GM20000 (cell line): ENCODE results near the gene GCK.

Experiments
- DNase-seq: peaks from one replicate; pipeline ENCODE4 v3.0.0; 2012; ENCODE audit warnings: low spot score
- TF ChIP-seq, protein P1 (sequence below): IDR thresholded peaks from 2 replicates; pipeline ENCODE4 v1.5.1; 2012; ENCODE audit warnings: mild to moderate bottlenecking, control low read depth; ENCODE audit errors: extremely low read depth, missing control alignments

Gene GCK

DNA sequence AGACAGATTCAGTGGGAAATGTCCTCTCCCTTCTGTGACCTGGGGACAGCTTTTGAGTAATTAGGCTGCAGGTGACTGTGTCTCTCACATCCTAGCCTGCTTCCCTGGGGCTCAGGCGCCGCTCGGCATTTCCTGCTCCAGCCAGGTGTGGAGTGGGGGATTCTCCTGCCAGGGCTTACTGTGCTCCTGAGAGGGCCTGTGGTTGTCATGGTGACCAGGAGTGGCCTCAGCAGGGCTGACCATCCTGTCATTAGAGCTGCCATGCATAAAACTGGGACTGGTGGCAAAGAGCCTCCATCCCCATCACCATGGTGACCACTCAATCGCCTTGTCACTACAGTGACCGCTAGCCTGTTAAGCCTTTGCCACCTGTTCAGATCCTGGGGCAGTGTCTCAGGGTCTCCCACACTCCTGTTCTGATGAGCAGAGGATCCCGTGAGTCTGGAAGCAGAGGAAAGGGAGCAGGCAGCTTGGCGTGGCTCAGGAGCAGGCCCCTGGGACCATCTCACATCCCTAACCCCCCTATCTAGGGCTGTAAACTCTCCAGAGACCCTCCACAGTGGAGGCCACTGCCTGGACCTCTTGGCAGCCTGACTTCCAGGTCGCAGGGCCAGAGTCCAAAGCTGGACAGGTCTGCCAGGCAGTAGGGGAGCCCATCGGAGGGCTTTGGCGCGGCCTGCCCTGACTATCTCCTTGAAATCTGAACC lies at the start of gene GCK:
Gene GCK, minus strand, starts transcription at position 154 of the 707 bp plus-strand sequence. CDS start 486 bp downstream, outside the sequence.
- DNase-seq: no peak
- TF ChIP-seq, protein P1, sequence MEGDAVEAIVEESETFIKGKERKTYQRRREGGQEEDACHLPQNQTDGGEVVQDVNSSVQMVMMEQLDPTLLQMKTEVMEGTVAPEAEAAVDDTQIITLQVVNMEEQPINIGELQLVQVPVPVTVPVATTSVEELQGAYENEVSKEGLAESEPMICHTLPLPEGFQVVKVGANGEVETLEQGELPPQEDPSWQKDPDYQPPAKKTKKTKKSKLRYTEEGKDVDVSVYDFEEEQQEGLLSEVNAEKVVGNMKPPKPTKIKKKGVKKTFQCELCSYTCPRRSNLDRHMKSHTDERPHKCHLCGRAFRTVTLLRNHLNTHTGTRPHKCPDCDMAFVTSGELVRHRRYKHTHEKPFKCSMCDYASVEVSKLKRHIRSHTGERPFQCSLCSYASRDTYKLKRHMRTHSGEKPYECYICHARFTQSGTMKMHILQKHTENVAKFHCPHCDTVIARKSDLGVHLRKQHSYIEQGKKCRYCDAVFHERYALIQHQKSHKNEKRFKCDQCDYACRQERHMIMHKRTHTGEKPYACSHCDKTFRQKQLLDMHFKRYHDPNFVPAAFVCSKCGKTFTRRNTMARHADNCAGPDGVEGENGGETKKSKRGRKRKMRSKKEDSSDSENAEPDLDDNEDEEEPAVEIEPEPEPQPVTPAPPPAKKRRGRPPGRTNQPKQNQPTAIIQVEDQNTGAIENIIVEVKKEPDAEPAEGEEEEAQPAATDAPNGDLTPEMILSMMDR: no peak

DNA sequence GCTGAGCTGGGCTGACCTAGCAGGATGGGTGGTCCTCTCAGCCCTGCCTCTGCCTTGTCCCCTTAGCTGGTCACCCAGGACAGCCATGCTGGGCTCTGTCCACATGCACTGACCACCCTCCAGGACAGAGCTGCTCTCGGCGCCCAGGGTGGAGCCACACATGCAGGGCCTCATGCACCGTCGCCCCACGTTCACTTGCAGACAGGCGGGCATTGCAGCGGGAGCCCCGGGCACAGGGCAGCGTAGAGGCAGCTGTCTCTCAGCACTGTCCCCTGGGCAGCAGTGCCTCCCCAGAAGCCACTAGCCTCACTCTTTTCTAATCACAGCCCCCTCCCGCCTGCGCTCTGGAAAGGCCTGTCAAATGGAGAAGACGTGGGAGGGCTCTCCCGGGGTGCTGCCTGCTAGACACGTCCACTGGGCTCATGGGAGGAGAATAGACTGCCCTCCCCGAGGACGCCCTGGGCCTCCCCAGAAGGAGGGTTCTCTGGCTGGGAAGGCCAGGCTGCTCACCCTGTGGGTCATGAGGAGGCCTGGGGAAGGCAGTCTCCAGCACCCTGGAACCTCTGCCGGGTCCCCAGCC lies 49.0 kb upstream of the GCK start:
- DNase-seq: no peak
- TF ChIP-seq, protein P1: no peak

DNA sequence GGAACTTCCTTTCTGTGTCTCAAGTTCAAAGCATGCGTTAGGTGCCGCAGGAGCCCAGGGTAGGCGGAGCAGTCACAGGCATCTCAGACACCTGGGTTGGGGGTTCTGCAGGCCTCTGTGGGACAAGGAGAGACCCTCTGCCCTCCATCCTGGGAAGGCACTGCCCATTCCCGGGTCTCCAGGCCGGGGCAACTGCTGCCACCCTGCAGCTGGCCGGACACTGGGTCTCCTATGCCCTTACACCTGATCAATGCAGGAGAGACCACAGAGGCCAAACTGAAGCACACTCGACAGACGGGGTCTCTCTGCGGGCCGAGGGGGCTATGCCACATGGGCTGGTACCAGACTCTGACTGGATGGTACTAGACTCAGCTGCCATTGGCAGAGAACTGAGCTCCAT lies 48.5 kb upstream of the GCK start:
- DNase-seq: no peak
- TF ChIP-seq, protein P1: no peak

DNA sequence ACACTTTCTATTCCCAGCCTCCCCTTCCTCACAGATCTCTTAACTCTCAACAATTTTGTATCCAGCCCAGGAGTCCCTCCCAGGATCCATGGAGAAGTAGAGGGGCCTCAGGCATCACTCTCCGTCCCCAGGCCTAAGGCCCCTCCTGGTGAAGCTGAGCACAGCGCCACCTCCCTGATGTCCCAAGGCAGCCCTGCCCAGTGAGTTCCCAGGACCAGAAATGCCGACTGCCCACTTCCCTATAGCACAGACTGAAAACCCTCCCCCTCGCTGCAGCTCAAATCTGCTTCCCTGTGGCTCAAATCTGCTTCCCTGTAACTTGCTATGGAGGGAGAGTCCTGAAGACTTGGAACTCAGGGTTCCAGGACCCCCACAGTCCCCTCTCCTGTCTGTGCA lies 47.1 kb upstream of the GCK start:
- no peak for DNase-seq
- TF ChIP-seq, protein P1: no peak

DNA sequence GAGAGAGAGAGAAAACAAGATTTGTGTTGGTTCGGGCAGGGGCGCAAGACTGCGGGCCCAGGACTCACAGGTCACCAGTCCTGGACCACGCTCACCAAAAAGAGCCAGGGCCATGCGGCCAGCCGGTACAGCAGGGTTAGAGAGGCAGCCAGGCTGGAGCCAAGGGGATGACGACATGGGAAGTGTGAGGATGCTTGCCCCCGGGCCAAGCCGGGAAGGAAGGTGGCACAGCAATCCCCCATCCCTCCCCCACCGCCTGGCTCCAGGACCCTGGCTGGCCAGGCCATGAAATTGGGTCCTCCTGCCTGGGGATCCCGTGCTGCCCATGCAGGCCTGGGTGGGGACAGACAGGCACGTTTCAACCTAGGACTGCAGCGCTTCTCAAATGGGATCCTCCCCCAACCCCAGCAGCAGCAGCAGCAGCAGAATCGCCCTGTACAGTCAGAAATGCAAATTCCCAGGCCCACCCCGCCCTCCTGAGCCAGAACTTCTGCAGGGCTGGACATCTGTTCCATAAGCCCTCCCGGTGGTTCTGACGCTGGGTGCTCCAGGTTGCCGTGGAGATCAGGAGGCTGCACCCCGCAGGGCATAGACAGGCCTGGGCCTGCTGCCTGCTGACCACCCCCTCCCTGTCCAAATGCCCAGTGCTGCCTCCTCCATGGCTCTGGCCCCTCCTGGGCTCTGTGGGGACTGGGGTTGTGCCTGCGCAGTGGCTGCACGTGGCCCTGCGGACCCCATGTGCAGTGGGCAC lies 46.5 kb upstream of the GCK start:
- TF ChIP-seq, protein P1: no peak
- no peak for DNase-seq

DNA sequence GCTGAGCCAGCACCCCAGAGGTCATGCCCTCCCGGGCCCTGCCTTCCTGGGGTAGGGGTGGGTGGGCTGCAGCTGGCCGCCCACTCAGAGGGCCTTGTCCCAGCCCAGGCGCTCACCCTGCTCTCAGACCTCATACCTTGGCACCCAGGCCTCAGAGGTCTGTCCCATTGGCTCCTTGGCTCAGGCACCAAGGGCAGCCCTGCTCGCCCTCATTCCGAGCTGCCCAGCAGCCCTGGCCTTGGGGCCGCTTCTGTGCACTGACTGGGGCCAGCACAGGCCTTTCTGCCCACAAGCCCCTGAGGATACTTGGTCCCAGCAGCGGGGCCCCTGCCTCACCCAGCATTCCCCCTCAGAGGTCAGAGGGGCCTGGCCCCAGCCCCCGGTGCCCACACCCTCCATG lies 45.8 kb upstream of the GCK start:
- no peak for DNase-seq
- TF ChIP-seq, protein P1: no peak
